Upper lobe of left lung (tissue), 4 donors: Measurements from ENCODE around the gene FAM13A.

ENCODE experiments used
- POLR2A ChIP-seq, 4 donors: fragments of 450-650 bp; IDR thresholded peaks; one replicate each; pipeline ENCODE4 v1.5.1; 2016 to 2017; ENCODE audit warnings: antibody characterized with exemption in 4 of 4, mild to moderate bottlenecking in 2 of 4
- POLR2AphosphoS5 ChIP-seq, 2 donors: sonication (generic); formaldehyde crosslinking; IDR thresholded peaks; one replicate each; pipeline ENCODE4 v1.5.1; 2017; ENCODE audit warnings: antibody characterized with exemption in 2 of 2
- TF ChIP-seq, protein P1 (sequence below), 6 experiments: fragments of 450-650 bp in 4 of 6; fragments of 200-600 bp in 2 of 6; sonication (generic) in 2 of 6; IDR thresholded peaks; one replicate each; pipeline ENCODE4 v1.5.1; 2016 to 2019; ENCODE audit warnings: antibody characterized with exemption in 6 of 6

DNA sequence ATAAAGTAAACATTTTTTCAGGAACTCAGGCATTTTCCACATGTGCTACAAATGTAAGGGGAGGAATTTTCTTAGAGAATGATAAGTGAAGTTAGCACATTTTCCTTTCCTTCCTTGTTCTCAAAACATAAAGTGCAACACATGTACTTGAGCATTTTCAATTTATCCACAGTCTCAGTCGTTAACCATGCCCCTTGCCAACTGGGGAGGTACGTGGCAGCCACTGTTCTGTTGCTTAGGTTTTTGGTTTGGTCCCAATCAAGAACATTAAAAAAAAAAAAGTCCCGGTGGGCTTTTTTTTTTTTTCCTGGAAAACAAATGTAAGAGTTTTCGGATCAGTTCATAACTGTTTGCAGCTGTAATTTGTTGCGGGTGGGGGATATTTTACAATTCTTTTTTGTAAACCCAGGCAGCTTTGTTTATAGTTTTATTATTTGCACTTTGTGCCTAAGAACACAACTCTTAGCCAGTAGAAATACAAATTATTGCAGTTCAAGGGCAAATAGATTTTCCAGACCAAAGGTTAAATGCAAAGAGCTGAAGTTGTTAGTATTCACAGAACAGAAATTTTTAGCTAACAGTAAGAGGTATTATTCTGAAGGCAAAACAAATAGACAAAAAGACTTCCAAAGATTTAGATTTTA lies 247.3 kb downstream of the FAM13A start:
- TF ChIP-seq, protein P1, sequence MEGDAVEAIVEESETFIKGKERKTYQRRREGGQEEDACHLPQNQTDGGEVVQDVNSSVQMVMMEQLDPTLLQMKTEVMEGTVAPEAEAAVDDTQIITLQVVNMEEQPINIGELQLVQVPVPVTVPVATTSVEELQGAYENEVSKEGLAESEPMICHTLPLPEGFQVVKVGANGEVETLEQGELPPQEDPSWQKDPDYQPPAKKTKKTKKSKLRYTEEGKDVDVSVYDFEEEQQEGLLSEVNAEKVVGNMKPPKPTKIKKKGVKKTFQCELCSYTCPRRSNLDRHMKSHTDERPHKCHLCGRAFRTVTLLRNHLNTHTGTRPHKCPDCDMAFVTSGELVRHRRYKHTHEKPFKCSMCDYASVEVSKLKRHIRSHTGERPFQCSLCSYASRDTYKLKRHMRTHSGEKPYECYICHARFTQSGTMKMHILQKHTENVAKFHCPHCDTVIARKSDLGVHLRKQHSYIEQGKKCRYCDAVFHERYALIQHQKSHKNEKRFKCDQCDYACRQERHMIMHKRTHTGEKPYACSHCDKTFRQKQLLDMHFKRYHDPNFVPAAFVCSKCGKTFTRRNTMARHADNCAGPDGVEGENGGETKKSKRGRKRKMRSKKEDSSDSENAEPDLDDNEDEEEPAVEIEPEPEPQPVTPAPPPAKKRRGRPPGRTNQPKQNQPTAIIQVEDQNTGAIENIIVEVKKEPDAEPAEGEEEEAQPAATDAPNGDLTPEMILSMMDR (IDR thresholded peaks at IDR 0.05) = no peak
- TF ChIP-seq POLR2AphosphoS5 (IDR thresholded peaks at IDR 0.05) = no peak
- TF ChIP-seq POLR2A (IDR thresholded peaks at IDR 0.05) = no peak
